ENCODE measurements around the gene KIF26A. TPM values are rescaled to one million over a fixed set of nuclear protein-coding genes. Genes with fewer than 3 reads are reported as not detected.

KIF26A gene
- polyA plus RNA-seq, 1 experiment, result 0.10 TPM

- TF ChIP-seq, protein P1, sequence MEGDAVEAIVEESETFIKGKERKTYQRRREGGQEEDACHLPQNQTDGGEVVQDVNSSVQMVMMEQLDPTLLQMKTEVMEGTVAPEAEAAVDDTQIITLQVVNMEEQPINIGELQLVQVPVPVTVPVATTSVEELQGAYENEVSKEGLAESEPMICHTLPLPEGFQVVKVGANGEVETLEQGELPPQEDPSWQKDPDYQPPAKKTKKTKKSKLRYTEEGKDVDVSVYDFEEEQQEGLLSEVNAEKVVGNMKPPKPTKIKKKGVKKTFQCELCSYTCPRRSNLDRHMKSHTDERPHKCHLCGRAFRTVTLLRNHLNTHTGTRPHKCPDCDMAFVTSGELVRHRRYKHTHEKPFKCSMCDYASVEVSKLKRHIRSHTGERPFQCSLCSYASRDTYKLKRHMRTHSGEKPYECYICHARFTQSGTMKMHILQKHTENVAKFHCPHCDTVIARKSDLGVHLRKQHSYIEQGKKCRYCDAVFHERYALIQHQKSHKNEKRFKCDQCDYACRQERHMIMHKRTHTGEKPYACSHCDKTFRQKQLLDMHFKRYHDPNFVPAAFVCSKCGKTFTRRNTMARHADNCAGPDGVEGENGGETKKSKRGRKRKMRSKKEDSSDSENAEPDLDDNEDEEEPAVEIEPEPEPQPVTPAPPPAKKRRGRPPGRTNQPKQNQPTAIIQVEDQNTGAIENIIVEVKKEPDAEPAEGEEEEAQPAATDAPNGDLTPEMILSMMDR (IDR thresholded peaks at IDR 0.05; ENCODE audit: insufficient read depth, low read depth, low read length), result no peak
- no peaks in the 10 kb centered on the region for H3K27me3 ChIP-seq (ENCODE audit: control insufficient read depth, insufficient read depth, low read length)
- POLR2A ChIA-PET, result no interaction called here
- no peaks in the 10 kb centered on the region for H3K36me3 ChIP-seq (ENCODE audit: control insufficient read depth, insufficient read depth, low read length)
- DNase-seq (ENCODE audit: low read depth), result no peak
- H3K4me3 ChIP-seq (ENCODE audit: low read depth, low read length), result no peak overlapping the region
- CTCF ChIA-PET, result interaction anchor here (1.1 kb wide), 1 partner anchor 416 kb away, joined by 4 read pairs; no protein-coding TSS in a partner anchor
Observed at GRCh38 chr14:104146651-104147345, 8.4 kb downstream of the KIF26A start.

DNA sequence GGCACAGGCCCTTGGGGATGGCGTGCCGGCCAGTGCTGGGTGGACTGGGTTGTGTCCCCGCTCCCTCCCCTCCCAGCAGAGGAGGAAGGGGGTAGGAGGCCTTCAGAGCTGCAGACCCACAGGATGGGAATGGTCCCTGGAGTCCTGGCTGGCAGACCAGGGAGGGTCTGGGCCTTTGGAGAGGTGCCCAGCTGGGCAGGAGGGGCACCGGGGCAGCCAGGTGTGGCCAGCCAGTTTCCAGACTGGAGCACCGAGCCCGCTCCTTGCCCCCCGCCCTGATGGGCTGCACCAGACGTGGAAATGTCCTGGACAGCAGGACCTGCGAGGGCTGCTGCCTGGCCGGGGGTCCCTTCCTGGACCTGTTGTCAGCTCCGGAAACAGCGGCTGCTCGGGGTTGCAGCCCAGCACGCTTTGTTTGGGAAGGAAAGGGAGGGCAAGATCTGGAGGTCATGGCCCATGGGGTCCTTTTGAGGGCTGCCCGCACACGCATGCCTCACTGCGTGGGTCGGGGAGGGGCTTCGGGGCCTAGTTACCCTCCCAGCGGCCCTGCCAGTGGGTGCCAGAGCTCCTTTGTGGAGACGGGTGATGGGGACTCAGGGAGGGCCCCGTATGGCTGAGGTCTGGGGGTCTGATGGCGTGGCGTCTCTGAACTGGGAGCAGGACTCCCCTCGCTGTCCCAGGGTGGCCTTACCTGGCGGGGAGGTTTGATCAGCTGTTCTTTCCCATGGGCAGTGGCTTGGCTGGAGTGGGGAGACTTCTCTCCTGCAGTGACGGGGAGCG, 9.1 kb downstream of the KIF26A start:
- POLR2A ChIA-PET, result no interaction called here
- TF ChIP-seq, protein P1 (IDR thresholded peaks at IDR 0.05; ENCODE audit: insufficient read depth, low read depth, low read length), result no peak

DNA sequence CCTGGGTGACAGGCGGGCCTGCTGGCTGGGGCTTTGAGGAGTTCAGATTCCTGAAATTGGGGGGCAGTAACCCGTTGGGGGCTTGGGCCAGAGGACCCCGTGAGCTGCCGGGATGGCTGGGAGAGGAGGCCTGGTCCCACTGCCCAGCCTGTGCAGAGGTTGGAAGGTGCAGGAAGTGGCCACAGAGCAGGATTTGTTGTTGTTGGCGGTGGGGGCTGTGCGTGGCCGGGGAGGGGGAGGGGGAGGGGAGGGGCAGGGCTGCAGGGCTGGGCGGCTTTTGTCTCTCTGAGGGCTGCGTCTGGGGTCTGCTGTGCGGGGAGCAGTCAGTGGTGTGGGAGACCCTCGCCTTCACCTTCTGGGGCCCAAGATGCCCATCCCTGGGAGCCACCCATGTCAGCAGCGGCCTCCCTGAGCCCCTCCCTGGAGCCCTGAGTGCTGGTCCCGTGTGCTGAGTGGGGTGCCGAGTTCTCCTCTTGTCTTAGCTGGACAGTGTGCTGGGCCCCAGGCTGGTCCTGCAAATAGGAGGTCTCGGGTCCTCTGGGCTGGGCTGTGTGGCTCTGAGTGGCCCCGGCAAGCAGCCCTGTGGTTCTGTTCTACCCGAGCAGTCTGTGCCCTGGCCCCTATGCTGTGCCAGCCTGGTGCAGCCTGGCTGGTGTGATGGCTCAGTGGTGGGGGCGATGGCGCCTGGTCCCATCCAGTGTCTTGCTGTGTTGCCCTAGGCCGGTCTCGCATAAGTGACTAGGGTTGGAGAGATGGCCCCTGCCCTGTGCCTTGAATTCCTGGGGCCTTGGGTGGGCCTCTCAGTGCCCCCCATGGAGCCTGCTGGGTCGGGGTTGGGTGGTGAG, 10.3 kb downstream of the KIF26A start:
- Histone ChIP-seq H3K4me3 (ENCODE audit: low read depth, low read length) (no peak overlapping the region), H3K36me3 (ENCODE audit: control insufficient read depth, insufficient read depth, low read length) (no peaks in the 10 kb centered on the region), H3K27me3 (ENCODE audit: control insufficient read depth, insufficient read depth, low read length) (no peaks in the 10 kb centered on the region)
- no peak for DNase-seq (ENCODE audit: low read depth)
- CTCF ChIA-PET, result no interaction called here
- POLR2A ChIA-PET, result no interaction called here
- TF ChIP-seq, protein P1 (IDR thresholded peaks at IDR 0.05; ENCODE audit: insufficient read depth, low read depth, low read length), result no peak

More for the DNA sequence above, 9.1 kb downstream of the KIF26A start:
- no peaks in the 10 kb centered on the region for H3K36me3 ChIP-seq (ENCODE audit: control insufficient read depth, insufficient read depth, low read length)
- CTCF ChIA-PET, result interaction anchor here (1.1 kb wide), 1 partner anchor 415 kb away, joined by 4 read pairs; no protein-coding TSS in a partner anchor
- H3K4me3 ChIP-seq (ENCODE audit: low read depth, low read length), result no peak overlapping the region
- no peaks in the 10 kb centered on the region for H3K27me3 ChIP-seq (ENCODE audit: control insufficient read depth, insufficient read depth, low read length)
- DNase-seq (ENCODE audit: low read depth), result no peak

GRCh38 chr14:104149278-104149595, 10.8 kb downstream of the KIF26A start:
- Histone ChIP-seq H3K36me3 (ENCODE audit: control insufficient read depth, insufficient read depth, low read length) (no peaks in the 10 kb centered on the region), H3K4me3 (ENCODE audit: low read depth, low read length) (no peak overlapping the region), H3K27me3 (ENCODE audit: control insufficient read depth, insufficient read depth, low read length) (no peaks in the 10 kb centered on the region)
- ChIA-PET POLR2A (no interaction called here), CTCF (no interaction called here)
- DNase-seq (ENCODE audit: low read depth), result no peak
- TF ChIP-seq, protein P1 (IDR thresholded peaks at IDR 0.05; ENCODE audit: insufficient read depth, low read depth, low read length), result no peak

DNA sequence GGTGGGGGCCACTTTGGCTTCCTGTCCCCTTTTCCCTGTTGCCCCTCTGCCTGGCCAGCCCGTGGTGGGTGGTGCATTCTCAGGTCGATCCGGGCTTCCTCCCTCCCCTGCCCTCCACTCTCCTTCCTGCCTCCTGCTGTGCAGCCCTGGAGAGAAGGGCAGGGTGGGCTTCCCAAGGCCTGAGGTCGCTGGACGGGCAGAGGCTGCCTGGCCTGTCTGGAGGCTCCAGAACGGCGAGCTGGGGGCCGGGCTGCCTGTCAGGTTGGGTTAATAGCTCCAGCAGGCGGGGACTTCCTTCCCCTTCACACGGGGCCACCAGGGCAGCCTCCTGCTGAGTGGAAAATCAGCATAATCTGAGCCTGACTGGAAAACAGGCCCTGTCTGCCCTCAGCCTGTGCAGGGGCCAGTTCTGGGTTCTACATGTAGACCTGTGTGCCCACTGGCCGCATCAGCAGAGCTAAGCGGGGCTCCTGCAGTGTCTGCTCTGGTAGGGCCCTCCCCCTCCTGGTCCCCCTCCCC, 11.3 kb downstream of the KIF26A start:
- no peak for DNase-seq (ENCODE audit: low read depth)
- Histone ChIP-seq H3K27me3 (ENCODE audit: control insufficient read depth, insufficient read depth, low read length) (no peaks in the 10 kb centered on the region), H3K4me3 (ENCODE audit: low read depth, low read length) (no peak overlapping the region), H3K36me3 (ENCODE audit: control insufficient read depth, insufficient read depth, low read length) (no peaks in the 10 kb centered on the region)
- POLR2A ChIA-PET, result no interaction called here
- CTCF ChIA-PET, result no interaction called here
- TF ChIP-seq, protein P1 (IDR thresholded peaks at IDR 0.05; ENCODE audit: insufficient read depth, low read depth, low read length), result no peak
